ENCODE data around the gene TTLL7.

Gene TTLL7

GRCh38 chr1:83998498-83999315 is at the start of gene TTLL7:
Gene TTLL7 (minus strand): TSS chr1:83999132. CDS start chr1:83952211, 46,921 bp downstream.
- in situ Hi-C loops (cut with MboI; ENCODE audit: low sequenced_read_pairs): no loop called here

- in situ Hi-C loops (cut with MboI; ENCODE audit: low sequenced_read_pairs): no loop called here
Measured at GRCh38 chr1:84042461-84042860, 43.5 kb upstream of the TTLL7 start.

GRCh38 chr1:84037758-84038611 is 39.1 kb upstream of the TTLL7 start:
- in situ Hi-C loops (cut with MboI; ENCODE audit: low sequenced_read_pairs): no loop called here

GRCh38 chr1:84031802-84032327 is 32.9 kb upstream of the TTLL7 start:
- in situ Hi-C loops (cut with MboI; ENCODE audit: low sequenced_read_pairs): no loop called here

- in situ Hi-C loops (cut with MboI; ENCODE audit: low sequenced_read_pairs): no loop called here
Measured at GRCh38 chr1:84027368-84027767, 28.4 kb upstream of the TTLL7 start.

GRCh38 chr1:84025966-84026365 is 27.0 kb upstream of the TTLL7 start:
- in situ Hi-C loops (cut with MboI; ENCODE audit: low sequenced_read_pairs): no loop called here

- in situ Hi-C loops (cut with MboI; ENCODE audit: low sequenced_read_pairs): no loop called here
Measured at GRCh38 chr1:84021822-84022221, 22.9 kb upstream of the TTLL7 start.

GRCh38 chr1:84020151-84020550 is 21.2 kb upstream of the TTLL7 start:
- in situ Hi-C loops (cut with MboI; ENCODE audit: low sequenced_read_pairs): no loop called here

GRCh38 chr1:84019217-84019616 is 20.3 kb upstream of the TTLL7 start:
- in situ Hi-C loops (cut with MboI; ENCODE audit: low sequenced_read_pairs): no loop called here

GRCh38 chr1:84013708-84014107 is 14.8 kb upstream of the TTLL7 start:
- in situ Hi-C loops (cut with MboI; ENCODE audit: low sequenced_read_pairs): no loop called here

- in situ Hi-C loops (cut with MboI; ENCODE audit: low sequenced_read_pairs): no loop called here
Measured at GRCh38 chr1:84012018-84012417, 13.1 kb upstream of the TTLL7 start.

GRCh38 chr1:84010136-84010535 is 11.2 kb upstream of the TTLL7 start:
- in situ Hi-C loops (cut with MboI; ENCODE audit: low sequenced_read_pairs): no loop called here

GRCh38 chr1:84008631-84009030 is 9.7 kb upstream of the TTLL7 start:
- in situ Hi-C loops (cut with MboI; ENCODE audit: low sequenced_read_pairs): no loop called here

- in situ Hi-C loops (cut with MboI; ENCODE audit: low sequenced_read_pairs): no loop called here
Measured at GRCh38 chr1:84006591-84006990, 7.7 kb upstream of the TTLL7 start.

GRCh38 chr1:84001501-84001900 is 2.6 kb upstream of the TTLL7 start:
- in situ Hi-C loops (cut with MboI; ENCODE audit: low sequenced_read_pairs): no loop called here

- in situ Hi-C loops (cut with MboI; ENCODE audit: low sequenced_read_pairs): no loop called here
Measured at GRCh38 chr1:84000954-84001495, 2.1 kb upstream of the TTLL7 start.

GRCh38 chr1:84000196-84000885 is 1.4 kb upstream of the TTLL7 start:
- in situ Hi-C loops (cut with MboI; ENCODE audit: low sequenced_read_pairs): no loop called here

GRCh38 chr1:83999316-83999819 is 436 bp upstream of the TTLL7 start:
- in situ Hi-C loops (cut with MboI; ENCODE audit: low sequenced_read_pairs): no loop called here

- in situ Hi-C loops (cut with MboI; ENCODE audit: low sequenced_read_pairs): no loop called here
Measured at GRCh38 chr1:83998205-83998497, 781 bp downstream of the TTLL7 start.

- in situ Hi-C loops (cut with MboI; ENCODE audit: low sequenced_read_pairs): no loop called here
Measured at GRCh38 chr1:83997631-83998030, 1.3 kb downstream of the TTLL7 start.

GRCh38 chr1:83996621-83997020 is 2.3 kb downstream of the TTLL7 start:
- in situ Hi-C loops (cut with MboI; ENCODE audit: low sequenced_read_pairs): no loop called here
